ENCODE data around the gene SUGCT.
"Not testable (repeated sequence)": the region's sequence is repeated elsewhere in the genome, so short reads cannot be mapped to it uniquely, and the experiment has no call there.

Gene SUGCT

DNA sequence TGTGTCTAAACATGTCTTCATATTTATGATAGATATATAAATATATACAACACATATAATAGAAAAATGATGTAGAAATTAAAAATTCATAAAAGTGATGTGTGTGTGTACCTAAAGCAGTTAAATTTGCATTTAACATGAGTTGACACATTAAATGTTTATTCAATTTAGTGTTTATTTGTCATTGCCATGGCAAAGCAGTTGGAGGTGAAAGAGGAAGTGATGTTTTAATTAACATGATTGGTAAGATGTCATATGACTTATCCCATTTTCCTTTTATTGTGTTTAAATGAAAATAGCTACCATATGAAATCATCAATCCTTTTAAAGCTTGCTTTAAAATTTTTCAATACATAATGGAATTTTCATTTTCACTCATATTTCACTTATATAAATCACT lies 452.6 kb downstream of the SUGCT start:
- DNase-seq = no peak

DNA sequence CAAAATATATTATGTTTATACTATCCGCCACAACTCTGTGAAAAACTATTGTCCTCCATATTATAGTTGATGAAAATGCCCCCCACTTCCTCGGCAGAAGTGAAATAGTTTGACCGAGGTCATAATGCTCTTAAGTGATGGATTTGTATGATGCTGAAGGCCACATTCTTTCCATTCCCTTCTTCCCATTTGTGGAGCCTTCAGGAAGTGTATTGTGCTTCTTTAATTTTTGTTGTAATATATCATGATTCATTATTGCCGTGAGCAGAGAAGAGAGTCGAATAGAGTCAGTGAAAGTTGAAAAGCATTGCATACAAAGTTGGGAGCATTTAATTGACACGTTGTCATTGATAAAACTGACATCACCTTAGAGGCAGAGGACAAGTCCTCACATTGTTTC lies 460.3 kb downstream of the SUGCT start:
- no peak for DNase-seq

- DNase-seq = no peak
Measured at GRCh38 chr7:40595832-40596231, 461.0 kb downstream of the SUGCT start.

DNA sequence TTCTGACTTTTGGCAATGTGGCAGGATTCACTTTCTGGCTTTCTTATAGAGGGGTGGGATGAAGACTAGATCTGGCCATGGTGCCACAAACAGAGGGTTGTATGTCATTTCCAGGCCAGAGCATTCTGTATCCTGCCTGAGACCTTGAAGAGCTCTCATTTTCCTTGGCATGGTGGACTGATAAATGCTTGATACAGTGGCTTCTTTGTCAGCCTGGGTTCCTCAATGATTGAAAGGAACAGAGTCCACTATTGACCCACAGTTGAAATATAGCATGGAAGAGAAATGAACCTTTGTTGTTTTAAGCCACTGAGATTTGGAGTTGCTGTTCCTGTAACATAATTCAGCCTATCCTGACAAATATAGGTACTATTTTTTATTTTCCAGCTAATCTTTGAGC lies 462.7 kb downstream of the SUGCT start:
- no peak for DNase-seq

- DNase-seq = no peak
Measured at GRCh38 chr7:40598915-40599314, 464.1 kb downstream of the SUGCT start.

DNA sequence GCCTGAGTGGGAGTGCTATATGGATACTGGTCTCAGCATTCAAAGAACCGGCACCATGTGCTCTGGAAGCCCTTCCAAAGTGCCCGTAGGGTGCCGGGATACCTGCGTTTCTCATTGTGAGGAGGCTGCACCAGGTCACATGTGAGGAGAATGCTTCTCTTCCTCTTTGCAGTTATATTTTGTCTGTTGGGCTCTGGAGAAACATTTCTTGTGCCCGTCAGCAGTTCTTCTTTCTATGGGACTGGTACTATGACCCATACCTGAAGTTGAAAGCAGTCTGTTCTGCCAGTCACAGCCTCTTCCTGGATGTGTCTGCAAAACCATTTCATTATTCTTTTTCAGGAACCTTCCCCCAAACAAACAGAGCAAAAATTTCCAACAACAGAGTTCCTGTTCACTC lies 465.0 kb downstream of the SUGCT start:
- DNase-seq = no peak

GRCh38 chr7:40602351-40602750 lies 467.5 kb downstream of the SUGCT start:
- DNase-seq = not testable (repeated sequence)

DNA sequence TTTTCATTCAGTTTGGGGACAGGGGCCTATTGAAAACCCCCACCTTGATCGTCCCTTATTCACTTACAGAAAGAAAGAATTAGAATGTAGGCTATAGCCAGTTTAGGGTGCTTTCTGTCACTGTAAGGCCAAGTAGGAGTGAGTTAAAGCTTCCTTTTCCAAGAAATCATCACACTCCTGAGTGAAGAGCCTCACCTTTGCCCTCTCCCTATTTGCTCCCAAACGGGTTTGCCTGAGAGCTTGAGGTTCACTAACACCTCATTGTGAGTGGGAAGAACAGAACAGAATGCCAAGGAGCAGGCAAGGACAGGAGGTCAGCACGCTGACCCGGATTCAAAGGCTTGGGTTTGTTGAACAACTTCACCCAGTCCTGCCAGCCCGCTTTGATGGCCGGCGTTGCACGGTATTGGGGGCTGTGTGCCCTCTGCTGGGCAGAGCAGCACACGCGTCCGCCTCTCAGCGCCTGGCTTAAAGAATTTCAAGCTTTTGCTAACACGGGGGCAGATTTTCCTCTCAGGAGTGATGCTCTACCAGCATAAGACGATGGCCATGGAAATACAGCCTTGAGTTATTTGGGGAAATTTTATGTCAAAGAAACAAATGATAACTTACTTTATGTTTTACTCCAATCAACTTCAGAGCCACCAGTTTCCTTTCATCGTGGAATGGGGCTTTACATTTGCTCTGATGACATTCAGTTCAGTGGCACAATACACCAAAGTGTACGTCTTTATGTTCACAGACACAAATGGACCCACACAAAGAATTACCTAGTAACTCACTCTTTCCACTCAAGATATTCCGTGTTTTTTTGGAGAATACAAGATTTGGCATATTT lies 470.0 kb downstream of the SUGCT start:
- DNase-seq = peak; percentile 32

DNA sequence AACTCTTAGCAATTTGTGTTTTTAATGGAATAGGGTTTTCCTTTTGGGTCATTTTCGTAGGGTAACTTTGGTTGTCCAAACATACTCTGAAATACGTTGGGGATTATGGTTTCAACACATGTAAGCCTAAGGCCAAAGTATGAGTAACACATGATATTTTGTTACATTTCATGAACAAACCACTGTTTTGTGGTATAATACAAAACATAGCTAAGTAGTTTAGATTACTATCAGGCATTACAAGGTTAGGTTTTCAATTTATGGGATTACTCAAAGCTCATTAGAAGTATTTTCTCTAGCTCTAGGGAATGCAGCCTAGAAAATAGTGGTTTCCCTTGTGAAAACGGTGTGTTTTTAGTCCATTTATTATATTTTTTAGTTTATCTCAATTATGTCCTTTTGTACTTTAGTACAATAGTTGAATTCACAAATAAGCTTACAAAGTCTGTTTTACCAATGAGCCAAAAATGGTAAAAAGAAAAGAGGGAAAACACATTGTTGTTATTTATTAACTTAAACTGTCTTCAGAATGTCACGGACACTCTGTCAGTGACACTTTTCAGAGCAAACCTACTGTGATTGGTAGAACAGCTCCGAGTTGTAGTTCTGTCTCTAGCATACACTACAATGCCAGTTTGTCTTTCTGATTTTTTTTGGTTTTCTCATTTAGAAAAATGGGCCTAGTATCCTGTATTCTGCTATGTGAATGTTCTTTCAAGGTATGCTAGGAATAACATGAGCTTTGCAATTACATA lies 473.7 kb downstream of the SUGCT start:
- DNase-seq = no peak

DNA sequence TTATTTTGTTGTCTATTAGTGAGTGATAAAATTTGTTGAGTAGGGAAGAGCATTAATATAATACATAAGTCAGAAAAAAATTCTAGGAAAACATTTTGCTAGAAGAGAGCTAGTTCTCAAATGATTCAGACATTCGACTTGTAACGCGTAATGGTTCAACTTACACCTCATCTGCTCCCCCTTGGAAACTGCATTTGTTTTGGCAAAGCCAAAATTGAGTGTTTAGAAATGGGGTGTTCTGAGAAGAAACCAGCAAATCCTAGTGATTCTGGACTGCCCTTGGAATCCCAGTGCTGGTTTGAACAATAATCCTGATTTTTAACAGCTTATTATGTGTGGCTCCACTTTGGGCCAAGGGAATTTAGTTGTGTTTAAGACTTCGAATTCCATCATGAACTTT lies 475.7 kb downstream of the SUGCT start:
- DNase-seq = no peak

DNA sequence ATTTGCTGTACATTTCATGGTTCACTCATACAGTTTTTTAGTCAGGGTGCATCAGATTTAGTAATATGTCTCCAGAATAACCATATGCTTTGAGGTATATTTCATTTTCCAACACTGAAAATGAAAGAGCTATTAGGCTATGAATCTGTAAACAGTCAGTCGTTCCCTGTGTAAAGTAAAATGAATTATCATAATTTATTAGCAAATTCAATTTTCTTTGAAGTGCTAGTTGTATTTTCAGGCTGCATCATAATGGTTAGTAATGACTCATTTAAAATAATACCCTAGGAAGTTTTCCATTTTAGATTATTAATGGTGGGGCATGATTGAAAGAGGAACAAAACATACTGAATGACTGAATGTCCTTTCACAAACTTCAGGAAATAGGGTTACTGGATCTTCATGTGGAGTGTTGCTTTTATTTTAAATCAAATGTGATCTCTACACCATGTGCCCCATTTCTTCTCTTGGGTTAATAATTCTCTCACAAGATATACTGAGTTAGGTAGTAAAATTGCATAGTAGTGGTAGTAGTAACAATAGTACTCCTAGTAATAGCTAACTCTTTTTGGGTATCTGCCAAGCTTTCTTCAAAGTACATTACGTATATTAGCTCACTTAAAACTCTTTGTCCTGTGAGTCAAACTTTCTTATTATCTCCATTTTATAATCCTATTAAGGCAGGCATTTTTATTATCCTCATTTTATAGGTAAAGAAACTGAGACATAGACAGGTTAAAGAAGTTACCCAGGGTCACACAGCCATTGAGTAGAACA lies 476.5 kb downstream of the SUGCT start:
- DNase-seq = no peak

DNA sequence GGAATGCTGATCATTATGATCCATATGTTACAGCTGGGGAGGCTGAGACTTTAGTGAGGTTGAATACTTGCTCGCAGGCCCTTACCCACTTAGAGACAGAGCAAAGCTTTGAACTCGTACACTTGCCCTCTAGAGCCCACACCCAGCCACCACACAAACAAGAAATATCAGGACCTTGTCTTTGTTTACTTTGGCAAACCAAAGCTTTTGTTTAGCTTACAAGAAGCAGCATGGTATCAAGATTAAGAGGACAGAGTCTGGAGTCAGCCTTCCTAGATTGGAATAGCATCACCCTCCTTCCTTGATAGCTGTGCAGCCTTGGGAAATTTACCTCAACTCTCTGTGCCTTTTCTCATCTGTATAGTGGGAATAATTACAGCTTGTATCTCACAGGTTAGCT lies 477.5 kb downstream of the SUGCT start:
- no peak for DNase-seq

DNA sequence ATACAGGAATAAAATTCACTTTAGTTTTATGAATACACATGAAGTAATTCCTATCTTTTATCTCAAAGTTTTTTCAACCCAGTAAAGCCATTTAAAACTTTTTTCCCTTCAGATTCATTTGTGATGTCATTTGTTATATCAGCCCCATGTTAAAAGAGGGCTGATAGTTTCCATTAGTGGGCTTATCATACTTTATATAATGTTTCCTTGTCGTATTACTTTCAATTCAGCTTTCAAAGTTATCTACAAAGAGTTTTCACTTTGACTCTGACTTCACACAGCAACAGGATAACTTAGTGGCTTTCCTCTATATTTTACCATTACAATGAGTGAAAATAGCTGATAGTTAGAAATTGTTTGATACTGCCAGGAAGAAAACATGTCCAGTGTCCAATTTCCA lies 484.8 kb downstream of the SUGCT start:
- no peak for DNase-seq

- DNase-seq = no peak
Measured at GRCh38 chr7:40621592-40621998, 486.8 kb downstream of the SUGCT start.

- no peak for DNase-seq
Measured at GRCh38 chr7:40622941-40623501, 488.2 kb downstream of the SUGCT start.

DNA sequence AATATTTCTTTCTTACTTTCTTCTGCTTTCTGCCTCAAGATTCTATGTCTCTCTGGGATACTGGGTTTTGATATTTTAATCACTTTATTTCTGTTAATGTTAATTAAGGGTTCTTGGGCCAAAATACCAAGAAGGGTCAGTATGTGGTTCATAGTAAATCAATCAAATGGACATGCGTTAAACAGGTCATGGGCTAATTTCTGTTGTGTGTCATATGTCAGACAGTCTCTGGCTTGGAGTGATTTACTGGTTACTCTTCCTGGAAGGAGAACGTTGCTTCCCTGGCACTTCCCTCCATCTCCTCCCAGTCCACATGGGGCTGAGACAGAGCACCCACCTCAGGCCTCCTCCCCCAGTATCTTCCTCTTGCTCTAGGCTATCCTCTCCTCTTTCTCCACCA lies 489.1 kb downstream of the SUGCT start:
- DNase-seq = no peak

DNA sequence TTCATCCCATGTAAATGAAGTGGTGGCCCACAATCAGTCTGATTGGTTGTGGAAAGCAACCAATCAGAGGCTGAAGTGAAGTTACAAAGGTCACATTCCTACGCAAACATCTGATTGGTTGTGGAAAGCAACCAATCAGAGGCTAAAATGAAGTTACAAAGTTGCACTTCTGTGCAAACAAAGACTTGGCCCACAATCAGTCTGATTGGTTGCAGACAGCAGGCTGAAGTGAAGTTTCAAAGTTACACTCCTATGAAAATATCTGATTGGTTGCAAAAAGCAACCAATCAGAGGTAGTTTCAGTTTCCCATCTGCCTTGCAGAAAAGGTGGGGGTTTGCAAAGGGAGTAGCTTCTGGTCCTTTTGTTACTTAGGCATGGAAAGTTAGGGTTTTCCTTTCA lies 492.6 kb downstream of the SUGCT start:
- not testable (repeated sequence) for DNase-seq

DNA sequence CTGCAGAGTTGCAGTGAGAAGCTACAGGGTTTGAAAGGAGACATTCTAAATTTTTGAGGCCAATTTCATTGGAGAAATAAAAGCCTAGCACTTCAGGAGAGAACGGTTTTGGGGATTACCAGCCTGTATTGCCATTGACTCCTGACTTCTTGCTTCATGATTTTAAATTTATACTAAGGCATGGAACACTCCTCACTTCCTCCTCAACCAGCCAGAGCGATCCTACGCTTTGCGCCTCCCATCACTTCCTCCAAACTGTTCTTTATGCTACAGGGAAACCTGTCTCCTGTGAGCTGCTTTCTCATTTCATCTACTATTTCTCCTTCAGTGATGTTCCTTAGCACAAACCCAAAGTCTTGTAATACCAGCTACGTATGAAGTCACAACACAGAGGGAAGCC lies 495.1 kb downstream of the SUGCT start:
- DNase-seq = no peak

DNA sequence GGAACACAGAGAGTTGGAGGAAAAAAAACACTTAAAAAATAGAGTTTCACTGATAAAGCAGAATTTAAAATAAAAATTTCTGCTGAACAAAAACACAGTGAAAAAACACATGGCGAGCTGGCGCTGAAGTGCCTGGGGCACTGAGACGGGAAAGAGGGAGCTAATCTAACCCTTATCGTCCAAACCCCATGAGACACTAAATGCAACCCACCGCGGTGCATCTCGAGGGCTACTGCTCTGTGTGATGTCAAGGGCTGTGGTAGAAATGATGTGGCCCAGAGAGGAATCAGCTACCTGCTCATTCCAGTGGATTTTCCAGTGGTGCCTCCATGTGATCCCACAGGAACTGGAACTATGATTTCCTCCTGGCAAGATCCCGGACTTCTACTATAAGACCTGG lies 499.3 kb downstream of the SUGCT start:
- DNase-seq = no peak

DNA sequence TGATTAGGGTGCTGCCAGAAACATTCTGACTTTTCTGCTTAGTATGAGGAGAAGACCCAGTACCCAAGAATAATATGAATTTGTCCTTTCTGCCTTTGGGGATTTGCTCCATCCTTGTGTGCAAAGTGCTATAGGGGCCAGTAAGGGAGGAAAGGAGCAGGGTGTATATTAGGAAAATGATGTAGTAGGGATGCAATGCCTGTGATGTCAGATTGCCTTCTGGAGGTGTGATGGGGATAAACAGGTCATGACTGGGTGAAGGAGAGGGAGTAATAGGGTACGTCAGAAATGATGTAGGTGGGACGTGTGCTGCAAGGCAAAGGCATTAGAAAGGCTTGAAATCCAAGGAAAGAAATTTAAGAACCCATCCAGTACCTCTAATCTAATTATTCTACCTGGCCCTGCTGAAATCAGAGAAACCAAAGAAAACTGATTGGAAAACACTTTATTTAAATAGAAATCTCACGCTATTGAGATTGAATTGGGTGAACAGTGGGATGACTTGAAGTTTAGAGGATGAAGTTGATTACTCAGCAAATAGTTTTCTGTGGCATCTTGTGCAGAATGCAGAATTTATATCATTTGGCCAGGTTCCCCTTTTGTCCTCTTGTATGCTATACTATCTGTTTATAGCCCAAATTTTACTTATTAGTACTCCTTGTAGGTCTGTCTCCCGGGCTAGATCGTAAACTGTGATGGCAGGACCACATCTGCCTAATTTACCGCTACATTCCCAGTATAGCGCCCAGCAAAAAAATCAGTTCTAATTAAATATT lies 503.9 kb downstream of the SUGCT start:
- DNase-seq = no peak

DNA sequence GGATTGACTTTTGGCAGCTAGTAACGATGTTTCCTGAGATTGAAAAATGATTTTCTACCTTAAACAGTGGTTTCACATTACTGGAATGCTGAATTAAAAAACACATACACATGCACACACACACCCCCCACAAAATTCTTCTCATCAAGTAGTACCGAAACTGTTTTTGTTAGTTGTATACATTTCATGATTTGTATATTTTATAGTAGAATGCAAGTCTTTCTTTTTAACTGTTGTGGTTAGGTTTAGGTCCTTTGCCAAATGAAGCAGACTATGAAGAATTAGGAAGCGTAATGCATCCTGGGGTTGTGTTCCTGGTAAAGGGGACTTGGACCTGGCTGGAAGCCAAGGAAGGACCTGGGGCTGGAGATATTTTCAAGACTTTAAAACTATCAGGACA lies 505.8 kb downstream of the SUGCT start:
- no peak for DNase-seq

- DNase-seq = no peak
Measured at GRCh38 chr7:40641701-40642100, 506.9 kb downstream of the SUGCT start.

GRCh38 chr7:40643664-40644063 lies 508.9 kb downstream of the SUGCT start:
- no peak for DNase-seq

Data from kidney glomerular epithelial cell (primary cell).